HEK293 (cell line): ENCODE results near the gene NEK2.

Experiments used
- BCL11A ChIP-seq: fragments of 450-650 bp; formaldehyde crosslinking; IDR thresholded peaks from 2 replicates; pipeline ENCODE4 v1.5.1; 2016; ENCODE audit warnings: low read depth, missing biosample characterization, missing genetic modification characterization
- GLI4 ChIP-seq: fragments of 450-650 bp; formaldehyde crosslinking; IDR thresholded peaks from 2 replicates; pipeline ENCODE4 v1.5.1; 2016; ENCODE audit warnings: missing biosample characterization, missing genetic modification characterization
- HOXC10 ChIP-seq: sonication (generic); formaldehyde crosslinking; IDR thresholded peaks from 2 replicates; pipeline ENCODE4 v1.8.1; 2023; ENCODE audit warnings: mild to moderate bottlenecking, missing genetic modification reagents
- INSM2 ChIP-seq: fragments of 450-650 bp; formaldehyde crosslinking; IDR thresholded peaks from 2 replicates; pipeline ENCODE4 v1.5.1; 2016; ENCODE audit warnings: missing biosample characterization, missing genetic modification characterization
- KLF10 ChIP-seq: fragments of 450-650 bp; IDR thresholded peaks from 2 replicates; pipeline ENCODE4 v1.5.1; 2018; ENCODE audit warnings: missing biosample characterization, mild to moderate bottlenecking, missing genetic modification characterization
- PRDM4 ChIP-seq: fragments of 450-650 bp; formaldehyde crosslinking; IDR thresholded peaks from 2 replicates; pipeline ENCODE4 v1.5.1; 2017; ENCODE audit warnings: missing biosample characterization, missing genetic modification characterization
- TCF7L2 ChIP-seq: IDR thresholded peaks from 2 replicates; pipeline ENCODE4 v1.6.1; 2011; ENCODE audit warnings: low read depth, mild to moderate bottlenecking, inconsistent platforms, low read length, moderate library complexity, borderline replicate concordance
- TRIM28 ChIP-seq: IDR thresholded peaks from 2 replicates; pipeline ENCODE4 v1.6.1; 2011; ENCODE audit warnings: low read length, control low read depth, borderline replicate concordance
- ZBTB17 ChIP-seq: fragments of 450-650 bp; formaldehyde crosslinking; IDR thresholded peaks from 2 replicates; pipeline ENCODE4 v1.5.1; 2016; ENCODE audit warnings: missing biosample characterization, missing genetic modification characterization
- ZBTB44 ChIP-seq: fragments of 450-650 bp; IDR thresholded peaks from 2 replicates; pipeline ENCODE4 v1.5.1; 2018; ENCODE audit warnings: missing biosample characterization, mild to moderate bottlenecking, missing genetic modification characterization
- ZFHX2 ChIP-seq: fragments of 450-650 bp; formaldehyde crosslinking; conservative IDR thresholded peaks from 2 replicates; pipeline ENCODE4 v1.5.1; 2016; ENCODE audit warnings: missing biosample characterization, missing genetic modification characterization
- ZFP41 ChIP-seq: fragments of 450-650 bp; formaldehyde crosslinking; IDR thresholded peaks from 2 replicates; pipeline ENCODE4 v1.5.1; 2016; ENCODE audit warnings: missing biosample characterization, missing genetic modification characterization, borderline replicate concordance
- ZNF16 ChIP-seq: fragments of 450-650 bp; formaldehyde crosslinking; IDR thresholded peaks from 2 replicates; pipeline ENCODE4 v1.5.1; 2016; ENCODE audit warnings: low read depth, missing biosample characterization, missing genetic modification characterization
- ZNF18 ChIP-seq: fragments of 450-650 bp; formaldehyde crosslinking; IDR thresholded peaks from 2 replicates; pipeline ENCODE4 v1.5.1; 2016; ENCODE audit warnings: missing biosample characterization, missing genetic modification characterization
- ZNF280D ChIP-seq: fragments of 450-650 bp; formaldehyde crosslinking; IDR thresholded peaks from 2 replicates; pipeline ENCODE4 v1.5.1; 2016; ENCODE audit warnings: missing biosample characterization, missing genetic modification characterization
- ZNF354C ChIP-seq: fragments of 450-650 bp; formaldehyde crosslinking; IDR thresholded peaks from 2 replicates; pipeline ENCODE4 v1.5.1; 2016; ENCODE audit warnings: missing biosample characterization, missing genetic modification characterization, low read depth, borderline replicate concordance
- ZNF416 ChIP-seq: fragments of 450-650 bp; formaldehyde crosslinking; IDR thresholded peaks from 2 replicates; pipeline ENCODE4 v1.5.1; 2016; ENCODE audit warnings: missing biosample characterization, missing genetic modification characterization
- ZNF48 ChIP-seq: fragments of 450-650 bp; formaldehyde crosslinking; IDR thresholded peaks from 2 replicates; pipeline ENCODE4 v1.5.1; 2016; ENCODE audit warnings: missing biosample characterization, missing genetic modification characterization
- ZNF558 ChIP-seq: fragments of 450-650 bp; formaldehyde crosslinking; IDR thresholded peaks from 2 replicates; pipeline ENCODE4 v1.5.1; 2016; ENCODE audit warnings: missing biosample characterization, missing genetic modification characterization
- ZNF747 ChIP-seq: fragments of 450-650 bp; formaldehyde crosslinking; IDR thresholded peaks from 2 replicates; pipeline ENCODE4 v1.5.1; 2016; ENCODE audit warnings: missing biosample characterization, missing genetic modification characterization
- ZNF76 ChIP-seq: fragments of 450-650 bp; formaldehyde crosslinking; IDR thresholded peaks from 2 replicates; pipeline ENCODE4; 2016; ENCODE audit warnings: low read depth, missing biosample characterization, missing genetic modification characterization, borderline replicate concordance
- TF ChIP-seq, protein P1 (sequence below): fragments of 450-650 bp; formaldehyde crosslinking; IDR thresholded peaks from 2 replicates; pipeline ENCODE4 v1.5.1; 2016; ENCODE audit warnings: missing biosample characterization, missing genetic modification characterization, low read depth
- TF ChIP-seq, protein P2 (sequence below): fragments of 450-650 bp; formaldehyde crosslinking; IDR thresholded peaks from 2 replicates; pipeline ENCODE4 v1.5.1; 2017; ENCODE audit warnings: missing biosample characterization, missing genetic modification characterization
- TF ChIP-seq, protein P3 (sequence below): fragments of 450-650 bp; formaldehyde crosslinking; IDR thresholded peaks from 2 replicates; pipeline ENCODE4 v1.5.1; 2017; ENCODE audit warnings: missing biosample characterization, missing genetic modification characterization

Gene NEK2

GRCh38 chr1:211630236-211631081 lies 45.0 kb downstream of the NEK2 start (continued):
- TF ChIP-seq ZNF18 (tag by site-specific recombination) (no peak), ZBTB44 (peak; percentile 57; the same call in 1 of the 2 replicates), ZNF416 (tag by site-specific recombination) (no peak), PRDM4 (no peak), ZNF76 (no peak), ZNF747 (no peak), TRIM28 (no peak), ZNF354C (tag by site-specific recombination) (no peak), ZNF48 (no peak), KLF10 (tag by site-specific recombination) (0 out of 2 replicates have a peak, but pooled peaks have one; percentile 44), ZNF558 (tag by site-specific recombination) (no peak), INSM2 (tag by site-specific recombination) (no peak), ZBTB17 (tag by site-specific recombination) (peak; percentile 80; the same call in 1 of the 2 replicates), ZFHX2 (peak; percentile 69), ZNF280D (tag by site-specific recombination) (no peak), ZNF16 (tag by site-specific recombination) (no peak), GLI4 (tag by site-specific recombination) (no peak), TCF7L2 (no peak), HOXC10 (CRISPR knock-in tag) (no peak), ZFP41 (tag by site-specific recombination) (no peak), BCL11A (tag by site-specific recombination) (no peak)
- TF ChIP-seq, protein P1, sequence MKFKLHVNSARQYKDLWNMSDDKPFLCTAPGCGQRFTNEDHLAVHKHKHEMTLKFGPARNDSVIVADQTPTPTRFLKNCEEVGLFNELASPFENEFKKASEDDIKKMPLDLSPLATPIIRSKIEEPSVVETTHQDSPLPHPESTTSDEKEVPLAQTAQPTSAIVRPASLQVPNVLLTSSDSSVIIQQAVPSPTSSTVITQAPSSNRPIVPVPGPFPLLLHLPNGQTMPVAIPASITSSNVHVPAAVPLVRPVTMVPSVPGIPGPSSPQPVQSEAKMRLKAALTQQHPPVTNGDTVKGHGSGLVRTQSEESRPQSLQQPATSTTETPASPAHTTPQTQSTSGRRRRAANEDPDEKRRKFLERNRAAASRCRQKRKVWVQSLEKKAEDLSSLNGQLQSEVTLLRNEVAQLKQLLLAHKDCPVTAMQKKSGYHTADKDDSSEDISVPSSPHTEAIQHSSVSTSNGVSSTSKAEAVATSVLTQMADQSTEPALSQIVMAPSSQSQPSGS (tag by site-specific recombination), result no peak
- TF ChIP-seq, protein P2, sequence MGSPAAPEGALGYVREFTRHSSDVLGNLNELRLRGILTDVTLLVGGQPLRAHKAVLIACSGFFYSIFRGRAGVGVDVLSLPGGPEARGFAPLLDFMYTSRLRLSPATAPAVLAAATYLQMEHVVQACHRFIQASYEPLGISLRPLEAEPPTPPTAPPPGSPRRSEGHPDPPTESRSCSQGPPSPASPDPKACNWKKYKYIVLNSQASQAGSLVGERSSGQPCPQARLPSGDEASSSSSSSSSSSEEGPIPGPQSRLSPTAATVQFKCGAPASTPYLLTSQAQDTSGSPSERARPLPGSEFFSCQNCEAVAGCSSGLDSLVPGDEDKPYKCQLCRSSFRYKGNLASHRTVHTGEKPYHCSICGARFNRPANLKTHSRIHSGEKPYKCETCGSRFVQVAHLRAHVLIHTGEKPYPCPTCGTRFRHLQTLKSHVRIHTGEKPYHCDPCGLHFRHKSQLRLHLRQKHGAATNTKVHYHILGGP (tag by site-specific recombination), result peak; percentile 40; the same call in 1 of the 2 replicates
- TF ChIP-seq, protein P3, sequence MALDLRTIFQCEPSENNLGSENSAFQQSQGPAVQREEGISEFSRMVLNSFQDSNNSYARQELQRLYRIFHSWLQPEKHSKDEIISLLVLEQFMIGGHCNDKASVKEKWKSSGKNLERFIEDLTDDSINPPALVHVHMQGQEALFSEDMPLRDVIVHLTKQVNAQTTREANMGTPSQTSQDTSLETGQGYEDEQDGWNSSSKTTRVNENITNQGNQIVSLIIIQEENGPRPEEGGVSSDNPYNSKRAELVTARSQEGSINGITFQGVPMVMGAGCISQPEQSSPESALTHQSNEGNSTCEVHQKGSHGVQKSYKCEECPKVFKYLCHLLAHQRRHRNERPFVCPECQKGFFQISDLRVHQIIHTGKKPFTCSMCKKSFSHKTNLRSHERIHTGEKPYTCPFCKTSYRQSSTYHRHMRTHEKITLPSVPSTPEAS (tag by site-specific recombination), result no peak
